Ectodermal cell (in vitro differentiated cells): ENCODE results near the gene ZC3H18.
A peak's percentile ranks its signal among the peaks of the same experiment; 100 is the strongest.

Source experiments
- H3K27ac ChIP-seq: 2 replicates; pipeline ENCODE4 v1.7.0; 2013; ENCODE audit warnings: mild to moderate bottlenecking, low read depth, low read length; ENCODE audit not compliant: insufficient read depth, poor library complexity, severe bottlenecking
- H3K27me3 ChIP-seq: 2 replicates; pipeline ENCODE4 v1.7.0; 2013; ENCODE audit warnings: mild to moderate bottlenecking, low read length; ENCODE audit not compliant: insufficient read depth, control insufficient read depth, poor library complexity, severe bottlenecking
- H3K36me3 ChIP-seq: one replicate; pipeline ENCODE4 v1.7.0; 2013; ENCODE audit warnings: low read length; ENCODE audit not compliant: control insufficient read depth, insufficient read depth
- H3K4me1 ChIP-seq: one replicate; pipeline ENCODE4 v1.7.0; 2013; ENCODE audit warnings: low read length; ENCODE audit not compliant: control insufficient read depth, insufficient read depth
- H3K4me3 ChIP-seq: 2 replicates; pipeline ENCODE4 v1.7.0; 2013; ENCODE audit warnings: low read depth, low read length, control low read depth; ENCODE audit not compliant: insufficient read depth
- H3K9me3 ChIP-seq: 2 replicates; pipeline ENCODE4 v1.7.0; 2013; ENCODE audit warnings: mild to moderate bottlenecking, low read length, moderate library complexity; ENCODE audit not compliant: control insufficient read depth
- WGBS, 2 experiments: methylation state at CpG; one replicate each; pipeline ENCODE4 v1.1.7; 2013; ENCODE audit warnings: missing lambda C conversion rate in 2 of 2; 5-methylcytosine and 5-hydroxymethylcytosine counted together

ZC3H18 gene

DNA sequence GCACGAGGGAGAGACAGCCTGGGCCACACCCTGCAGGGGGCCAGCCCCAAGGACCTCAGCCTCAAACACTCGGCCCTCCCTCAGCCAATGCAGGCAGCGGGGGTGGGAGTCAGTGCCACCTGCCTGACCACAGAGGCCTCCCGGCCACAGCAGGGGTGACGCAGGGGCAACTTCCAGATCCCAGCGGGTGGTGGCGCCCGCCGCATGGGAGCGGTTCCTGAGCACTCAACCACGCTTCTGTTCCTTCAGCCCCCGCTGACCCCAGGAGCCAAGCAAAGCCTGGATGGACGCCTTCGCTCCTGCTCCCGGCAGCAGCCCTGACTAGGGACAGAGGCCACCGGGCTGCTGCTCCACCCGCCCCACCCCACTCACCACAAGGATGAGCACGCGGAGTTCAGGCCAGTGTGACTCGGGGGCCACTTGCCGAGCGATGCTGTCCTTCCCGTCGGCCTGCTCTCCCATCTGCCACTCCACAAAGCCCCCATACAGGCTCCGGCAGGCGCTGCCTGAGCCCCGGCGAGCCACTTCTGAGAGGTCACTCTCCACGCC, 85.6 kb downstream of the ZC3H18 start:
- Histone ChIP-seq H3K4me3 (no peak overlapping the region), H3K4me1 (peaks cover 7% of the 10 kb centered on the region), H3K27ac (no peak overlapping the region), H3K9me3 (no peaks in the 10 kb centered on the region), H3K27me3 (no peaks in the 10 kb centered on the region), H3K36me3 (peaks cover 5% of the 10 kb centered on the region)
- WGBS, 2 experiments: 93% methylated on average over 29 of the region's 29 CpGs

DNA sequence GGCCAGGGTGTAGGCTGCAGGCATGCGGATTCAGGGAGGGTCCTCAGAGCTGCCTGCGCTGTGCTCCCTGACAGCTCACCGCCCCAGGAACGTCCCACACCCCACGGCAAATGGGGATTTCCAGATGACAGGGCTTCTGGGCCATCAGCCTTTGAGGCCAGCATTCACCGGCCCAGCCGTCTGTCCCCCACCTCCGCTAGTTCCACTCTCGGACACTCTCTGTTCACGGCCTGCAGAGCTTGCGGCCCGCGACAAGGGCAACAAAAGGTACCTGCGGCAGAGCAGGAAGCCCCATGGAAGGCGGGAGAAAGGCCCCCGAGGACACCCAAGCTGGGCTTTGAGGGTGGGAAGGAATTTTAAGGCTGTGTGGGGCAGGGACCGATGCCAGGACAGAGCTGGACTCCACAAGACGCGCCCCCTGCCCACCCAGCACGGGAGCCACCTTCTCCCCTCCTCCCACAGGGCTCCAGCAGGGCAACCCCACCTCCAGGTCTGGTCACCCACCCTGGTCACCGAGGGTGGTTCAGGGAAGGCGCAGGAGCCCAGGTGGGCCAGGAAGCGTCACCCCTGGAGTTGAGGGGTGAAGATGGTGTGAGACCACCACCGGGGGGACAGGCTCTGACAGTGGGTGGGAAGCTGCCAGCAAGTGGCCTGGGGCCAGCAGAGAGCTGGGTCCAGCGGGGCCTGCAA, 86.2 kb downstream of the ZC3H18 start:
- H3K27me3 ChIP-seq: no peaks in the 10 kb centered on the region
- H3K4me1 ChIP-seq: peaks cover 2% of the 10 kb centered on the region
- H3K36me3 ChIP-seq: peaks cover 5% of the 10 kb centered on the region
- no peaks in the 10 kb centered on the region for H3K9me3 ChIP-seq
- H3K4me3 ChIP-seq: no peak overlapping the region
- 89% methylated on average over 25 of the region's 25 CpGs for WGBS, 2 experiments
- no peak overlapping the region for H3K27ac ChIP-seq

DNA sequence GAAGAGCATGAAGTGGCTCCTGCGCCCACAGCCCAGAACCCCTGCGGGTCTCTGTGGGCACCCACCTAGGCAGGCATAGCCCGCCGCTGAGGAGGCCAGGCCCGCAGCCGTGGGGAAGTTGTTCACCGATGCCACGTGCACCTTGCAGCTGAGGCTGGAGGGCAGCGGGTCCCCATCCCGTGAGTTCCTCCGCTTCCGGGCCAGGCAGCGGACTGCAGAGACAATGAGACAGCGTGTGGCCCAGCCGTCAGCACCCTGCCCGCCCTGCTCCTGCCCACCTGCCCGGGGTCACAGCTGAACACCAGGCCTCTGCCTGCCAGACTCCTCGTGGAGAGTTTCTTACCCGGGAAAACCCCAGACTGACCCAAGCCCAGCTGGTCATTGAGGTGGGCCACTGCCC, 87.2 kb downstream of the ZC3H18 start:
- no peak overlapping the region for H3K4me3 ChIP-seq
- H3K4me1 ChIP-seq: no peaks in the 10 kb centered on the region
- no peak overlapping the region for H3K27ac ChIP-seq
- WGBS, 2 experiments: 95% methylated on average over 19 of the region's 19 CpGs
- no peaks in the 10 kb centered on the region for H3K27me3 ChIP-seq
- peaks cover 5% of the 10 kb centered on the region for H3K36me3 ChIP-seq
- H3K9me3 ChIP-seq: no peaks in the 10 kb centered on the region

DNA sequence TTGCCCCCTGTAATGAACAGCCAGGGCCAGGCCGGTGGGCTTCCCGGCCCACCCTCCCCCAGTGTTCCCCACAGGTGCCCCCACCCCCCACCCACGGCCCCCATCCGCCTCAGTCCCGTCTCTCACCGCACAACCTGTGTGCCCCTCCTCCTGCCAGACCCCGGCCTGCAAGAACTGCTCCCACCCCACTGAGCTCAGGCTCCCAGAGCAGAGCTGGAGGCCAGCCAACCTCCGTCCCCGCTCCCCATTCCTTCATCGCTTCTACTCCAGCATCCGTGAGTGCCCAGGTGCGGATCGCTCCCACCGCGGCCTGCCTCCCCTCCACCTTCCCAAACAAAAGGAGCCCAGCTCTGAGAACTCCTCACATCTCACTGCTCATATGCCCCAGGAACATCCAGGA, 88.5 kb downstream of the ZC3H18 start:
- Histone ChIP-seq H3K9me3 (no peaks in the 10 kb centered on the region), H3K36me3 (peaks cover 5% of the 10 kb centered on the region), H3K4me3 (no peak overlapping the region), H3K27me3 (peaks cover under 1% of the 10 kb centered on the region), H3K27ac (no peak overlapping the region), H3K4me1 (no peaks in the 10 kb centered on the region)
- 91 to 93% methylated on average over 14 to 15 of the region's 15 CpGs for WGBS, 2 experiments

DNA sequence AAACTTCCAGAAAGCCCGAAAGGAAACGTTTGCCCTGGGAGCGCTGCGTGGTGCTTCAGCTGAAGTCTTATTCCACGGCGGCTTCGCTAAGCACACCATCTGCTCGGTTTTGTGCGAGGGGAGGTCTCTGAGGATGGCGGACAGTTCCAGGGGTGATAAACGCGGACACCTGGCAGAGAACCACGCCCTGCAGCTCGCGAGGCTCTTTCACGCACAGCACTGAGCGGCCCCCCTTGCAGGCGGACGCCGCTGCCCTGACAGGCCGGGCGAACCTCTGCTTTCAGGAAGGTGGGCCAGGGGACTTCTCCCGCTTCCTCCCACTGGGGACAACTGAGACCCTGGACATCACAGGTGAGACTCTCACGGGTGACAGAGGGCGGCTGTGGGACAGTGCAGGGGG, 89.0 kb downstream of the ZC3H18 start:
- Histone ChIP-seq H3K4me3 (no peak overlapping the region), H3K9me3 (no peaks in the 10 kb centered on the region), H3K27ac (no peak overlapping the region), H3K27me3 (peaks cover 5% of the 10 kb centered on the region), H3K36me3 (peaks cover 5% of the 10 kb centered on the region), H3K4me1 (no peaks in the 10 kb centered on the region)
- WGBS, 2 experiments: 94 to 95% methylated on average over 25 of the region's 25 CpGs

DNA sequence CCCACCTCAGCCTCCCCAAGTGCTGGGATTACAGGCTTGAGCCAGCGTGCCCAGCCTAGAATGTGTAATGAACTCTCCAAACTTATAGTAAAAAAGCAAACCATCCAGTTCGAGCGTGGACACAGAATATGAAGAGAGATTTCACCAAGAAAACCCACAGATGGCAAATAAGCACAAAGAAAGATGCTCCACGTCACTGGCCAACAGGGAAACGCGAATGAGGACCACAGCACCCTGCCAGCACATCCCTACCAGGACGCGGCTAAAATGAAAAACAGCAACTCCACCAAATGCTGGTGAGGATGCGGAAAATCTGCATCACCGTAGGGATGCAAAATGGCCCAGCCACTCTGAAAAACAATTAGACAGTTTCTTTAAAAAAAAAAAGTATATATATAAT, 91.3 kb downstream of the ZC3H18 start:
- no peaks in the 10 kb centered on the region for H3K36me3 ChIP-seq
- no peaks in the 10 kb centered on the region for H3K4me1 ChIP-seq
- no peaks in the 10 kb centered on the region for H3K9me3 ChIP-seq
- WGBS, 2 experiments: 85% methylated on average over 8 to 10 of the region's 10 CpGs
- no peak overlapping the region for H3K27ac ChIP-seq
- H3K27me3 ChIP-seq: peaks cover 6% of the 10 kb centered on the region
- no peak overlapping the region for H3K4me3 ChIP-seq

DNA sequence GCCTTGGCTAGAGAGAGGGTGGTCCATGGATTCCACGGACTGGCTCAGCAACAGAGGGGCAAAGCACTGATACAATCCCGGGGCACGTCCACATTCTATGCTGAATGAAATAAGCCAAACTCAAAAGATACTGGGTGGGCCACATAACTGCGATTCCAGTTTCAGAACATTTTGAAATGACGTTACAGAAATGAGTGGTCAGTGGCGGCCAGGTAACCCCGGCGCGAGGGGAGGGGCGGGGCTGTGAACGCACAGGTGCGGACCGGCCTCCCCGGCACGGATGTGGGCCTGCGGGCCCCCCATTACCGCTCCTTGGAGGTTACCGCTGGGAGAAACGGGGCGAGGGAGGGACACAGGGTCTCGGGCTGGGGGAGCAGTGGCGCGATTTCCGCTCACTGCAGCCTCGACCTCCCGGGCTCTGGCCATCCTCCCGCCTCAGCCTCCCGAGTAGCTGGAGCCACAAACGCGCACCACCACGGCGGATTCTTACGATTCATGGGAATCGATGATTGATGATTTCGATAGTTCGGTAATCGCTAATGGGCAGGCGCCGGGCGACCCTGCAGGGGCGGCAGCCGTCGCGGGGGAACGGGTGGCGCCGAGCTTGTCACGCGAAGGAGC, 92.1 kb downstream of the ZC3H18 start:
- WGBS, 2 experiments: 2 to 3% methylated on average over 49 of the region's 49 CpGs
- Histone ChIP-seq H3K4me3 (peak overlapping the region; percentile 72), H3K36me3 (no peaks in the 10 kb centered on the region), H3K4me1 (no peaks in the 10 kb centered on the region), H3K27ac (no peak overlapping the region), H3K27me3 (peaks cover 6% of the 10 kb centered on the region), H3K9me3 (no peaks in the 10 kb centered on the region)

DNA sequence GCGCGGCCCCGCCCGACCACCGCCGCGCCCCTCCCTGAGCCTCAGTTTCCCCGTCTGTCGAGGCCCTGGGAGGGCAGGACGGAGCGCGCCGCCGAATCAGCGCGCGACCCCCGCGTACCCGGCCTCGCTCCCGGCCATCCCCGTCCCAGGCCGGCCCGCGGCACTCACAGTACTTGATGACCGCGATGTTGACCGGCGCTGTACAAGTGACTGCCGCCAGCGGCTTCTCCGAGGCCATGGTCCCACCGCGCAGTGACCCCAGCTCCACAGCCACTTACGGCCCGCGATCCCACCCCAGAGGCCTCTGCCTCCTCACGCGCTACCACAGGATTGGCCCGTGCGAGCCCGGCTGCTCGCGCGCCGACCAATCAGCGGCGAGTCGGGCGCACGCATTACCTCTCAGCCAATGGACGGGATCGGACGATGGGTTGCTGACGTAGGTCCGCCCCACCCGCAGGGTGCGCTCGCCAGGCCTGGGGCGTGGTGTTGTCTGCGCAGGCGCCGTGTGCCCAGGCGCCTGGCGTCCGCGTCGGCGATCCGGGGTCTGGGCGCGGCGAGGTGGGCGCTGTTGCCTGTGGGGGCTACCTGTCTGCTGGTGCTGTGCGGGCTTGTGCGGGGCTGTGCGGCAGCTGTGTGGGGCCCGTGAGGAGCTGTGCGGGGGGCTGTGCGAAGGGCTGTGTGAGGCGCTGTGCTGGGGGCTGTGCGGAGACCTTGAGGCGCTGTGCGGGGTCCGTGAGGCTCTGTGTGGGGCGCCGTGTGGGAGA, 92.8 kb downstream of the ZC3H18 start, which contains the start of gene MVD:
TSS of gene MVD (minus strand) at position 249 of the 764 bp plus-strand sequence. CDS start at position 238, 11 bp downstream.
- Histone ChIP-seq H3K4me1 (no peaks in the 10 kb centered on the region), H3K27me3 (peaks cover 6% of the 10 kb centered on the region), H3K27ac (no peak within 1 kb of the TSS), H3K4me3 (peak within 1 kb of the TSS; percentile 72), H3K9me3 (no peaks in the 10 kb centered on the region), H3K36me3 (no peaks in the 10 kb centered on the region)
- WGBS, 2 experiments: 0% methylated on average over 88 of the region's 88 CpGs

DNA sequence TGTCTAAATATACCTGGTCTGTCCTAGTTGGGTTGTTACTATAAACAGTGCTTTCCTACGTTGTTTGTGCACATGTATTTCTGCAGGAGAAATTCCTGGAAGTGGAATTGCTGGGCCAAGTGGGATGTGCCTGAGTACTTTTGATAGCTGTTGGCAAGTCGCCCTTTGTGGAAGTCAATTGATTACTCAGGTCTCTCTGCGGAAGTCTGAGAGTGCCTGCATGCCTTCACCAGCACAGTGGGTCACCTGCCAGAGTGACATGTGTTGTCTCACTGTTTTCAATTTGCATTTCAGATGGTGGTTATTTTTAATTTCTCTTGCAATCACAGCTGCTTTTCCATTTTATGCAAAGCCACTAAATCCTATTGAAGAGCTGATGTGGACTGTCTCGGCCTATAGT, 94.9 kb downstream of the ZC3H18 start:
- no peaks in the 10 kb centered on the region for H3K4me1 ChIP-seq
- 95 to 96% methylated on average over 4 of the region's 4 CpGs for WGBS, 2 experiments
- no peak overlapping the region for H3K27ac ChIP-seq
- no peaks in the 10 kb centered on the region for H3K36me3 ChIP-seq
- H3K27me3 ChIP-seq: peaks cover 6% of the 10 kb centered on the region
- no peak overlapping the region for H3K4me3 ChIP-seq
- H3K9me3 ChIP-seq: no peaks in the 10 kb centered on the region

DNA sequence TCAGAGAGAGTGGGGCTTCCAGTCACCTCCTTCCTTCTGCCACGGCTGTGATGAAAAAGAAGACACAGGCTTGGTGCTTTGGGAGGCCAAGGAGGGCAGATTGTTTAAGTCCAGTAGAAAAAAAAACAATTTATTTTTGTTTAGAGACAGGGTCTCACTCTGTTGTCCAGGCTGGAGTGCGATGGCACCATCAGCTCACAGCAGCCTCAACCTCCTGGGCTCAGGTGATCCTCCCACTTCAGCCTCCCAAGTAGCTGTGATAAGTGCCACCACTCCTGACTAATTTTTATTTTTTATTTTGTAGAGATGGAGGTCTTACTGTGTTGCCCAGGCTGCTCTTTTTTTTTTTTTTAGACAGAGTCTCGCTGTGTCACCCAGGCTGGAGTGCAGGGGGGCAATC, 95.4 kb downstream of the ZC3H18 start:
- 95 to 96% methylated on average over 3 of the region's 3 CpGs for WGBS, 2 experiments
- Histone ChIP-seq H3K4me1 (no peaks in the 10 kb centered on the region), H3K9me3 (no peaks in the 10 kb centered on the region), H3K36me3 (no peaks in the 10 kb centered on the region), H3K27ac (no peak overlapping the region), H3K4me3 (no peak overlapping the region), H3K27me3 (peaks cover 6% of the 10 kb centered on the region)
